Omental fat pad (tissue), 4 donors: ENCODE data around the gene CCND1. TPM values are rescaled to one million over a fixed set of nuclear protein-coding genes. Genes with fewer than 3 reads are reported as not detected.

Experiments
- ATAC-seq: fragments of 150-250 bp; one replicate; pipeline ENCODE4 v1.9.1; 2016; ENCODE audit warnings: mild to moderate bottlenecking, moderate library complexity; ENCODE audit not compliant: low FRiP score
- DNase-seq: peaks from one replicate; pipeline ENCODE4 v3.0.0-alpha.2; 2019; ENCODE audit warnings: low spot score
- CTCF ChIP-seq, 3 donors: fragments of 450-650 bp; IDR thresholded peaks; one replicate each; pipeline ENCODE4 v1.5.1; 2016 to 2017; ENCODE audit warnings: antibody characterized with exemption in 3 of 3, mild to moderate bottlenecking in 3 of 3, moderate library complexity in 2 of 3
- total RNA-seq, 4 donors: library from RNA; depleted of rRNA; stranded (reverse); fragments of >200 nt; gene quantifications; one replicate each; pipeline ENCODE4 v1.1.0, GENCODE V29; 2016

CCND1 gene
- total RNA-seq, 4 donors from 2014 or later: 40.3 to 216 (median 58.2) TPM

- no peak for DNase-seq
- ATAC-seq: no peak
- TF ChIP-seq CTCF (IDR thresholded peaks at IDR 0.05): no peak
Observed at GRCh38 chr11:69654660-69655478, 13.9 kb downstream of the CCND1 start.

GRCh38 chr11:69655479-69656428 is 14.8 kb downstream of the CCND1 start:
- no peak for TF ChIP-seq CTCF (IDR thresholded peaks at IDR 0.05)
- DNase-seq (no peak), ATAC-seq (no peak)

- no peak for TF ChIP-seq CTCF (IDR thresholded peaks at IDR 0.05)
- DNase-seq (no peak), ATAC-seq (no peak)
Observed at GRCh38 chr11:69656536-69657455, 15.8 kb downstream of the CCND1 start.

GRCh38 chr11:69657456-69657910 is 16.5 kb downstream of the CCND1 start:
- TF ChIP-seq CTCF (IDR thresholded peaks at IDR 0.05): no peak
- ATAC-seq: no peak
- DNase-seq: no peak

GRCh38 chr11:69657911-69658625 is 17.1 kb downstream of the CCND1 start:
- ATAC-seq (no peak), DNase-seq (no peak)
- no peak for TF ChIP-seq CTCF (IDR thresholded peaks at IDR 0.05)
